Activated CD8-positive, alpha-beta T cell treated with anti-CD3 and anti-CD28 coated beads for 36 hours (primary cell): ENCODE results near the gene TESK2. TPM values are rescaled to one million over a fixed set of nuclear protein-coding genes. Genes with fewer than 3 reads are reported as not detected.

Experiments used
- ATAC-seq: fragments of 200-7000 bp; cut with Tn5 transposase; one replicate; pipeline ENCODE4 v1.10.0; 2021; ENCODE audit warnings: mild to moderate bottlenecking, moderate library complexity
- CTCF ChIA-PET: fragments of 350-600 bp; sonication (Branson Sonifier 250); formaldehyde crosslinking; loops from one replicate; lab custom pipeline; 2021; ENCODE audit warnings: antibody characterized with exemption; lab: Charles Lee
- POLR2A ChIA-PET: fragments of 350-600 bp; sonication (Branson Sonifier 250); formaldehyde crosslinking; loops from one replicate; lab custom pipeline; 2021; ENCODE audit warnings: antibody characterized with exemption; lab: Charles Lee
- DNase-seq: peaks from one replicate; pipeline ENCODE4 v3.0.0-alpha.2; 2020
- H3K27ac Mint-ChIP-seq: one replicate; pipeline ENCODE4 v1.8.0; 2021; ENCODE audit warnings: mild to moderate bottlenecking, mixed read lengths
- H3K27me3 Mint-ChIP-seq: one replicate; pipeline ENCODE4 v1.8.0; 2021; ENCODE audit warnings: mixed read lengths
- H3K36me3 Mint-ChIP-seq: one replicate; pipeline ENCODE4 v1.8.0; 2021; ENCODE audit warnings: low read depth, mixed read lengths
- H3K4me1 Mint-ChIP-seq: one replicate; pipeline ENCODE4 v1.8.0; 2021; ENCODE audit warnings: low read depth, mixed read lengths
- H3K4me3 Mint-ChIP-seq: one replicate; pipeline ENCODE4 v1.8.0; 2021; ENCODE audit warnings: mild to moderate bottlenecking, moderate library complexity, mixed read lengths
- H3K9me3 Mint-ChIP-seq: one replicate; pipeline ENCODE4 v1.8.0; 2021; ENCODE audit warnings: mixed read lengths
- CTCF ChIP-seq: fragments of 200-600 bp; IDR thresholded peaks from one replicate; pipeline ENCODE4 v1.8.0; 2022; ENCODE audit warnings: antibody characterized with exemption, mild to moderate bottlenecking
- intact Hi-C: fragments of 100-400 bp; cut with micrococcal nuclease; formaldehyde crosslinking; loops from one replicate; pipeline ENCODE4 v1.10.0; 2022
- total RNA-seq, 2 experiments: library from RNA; stranded (reverse); gene quantifications; one replicate each; pipeline ENCODE4 v1.2.3, GENCODE V29; 2021

The TESK2 gene
- total RNA-seq, 2 experiments from 2014 or later: 2.9 to 3.7 TPM

DNA sequence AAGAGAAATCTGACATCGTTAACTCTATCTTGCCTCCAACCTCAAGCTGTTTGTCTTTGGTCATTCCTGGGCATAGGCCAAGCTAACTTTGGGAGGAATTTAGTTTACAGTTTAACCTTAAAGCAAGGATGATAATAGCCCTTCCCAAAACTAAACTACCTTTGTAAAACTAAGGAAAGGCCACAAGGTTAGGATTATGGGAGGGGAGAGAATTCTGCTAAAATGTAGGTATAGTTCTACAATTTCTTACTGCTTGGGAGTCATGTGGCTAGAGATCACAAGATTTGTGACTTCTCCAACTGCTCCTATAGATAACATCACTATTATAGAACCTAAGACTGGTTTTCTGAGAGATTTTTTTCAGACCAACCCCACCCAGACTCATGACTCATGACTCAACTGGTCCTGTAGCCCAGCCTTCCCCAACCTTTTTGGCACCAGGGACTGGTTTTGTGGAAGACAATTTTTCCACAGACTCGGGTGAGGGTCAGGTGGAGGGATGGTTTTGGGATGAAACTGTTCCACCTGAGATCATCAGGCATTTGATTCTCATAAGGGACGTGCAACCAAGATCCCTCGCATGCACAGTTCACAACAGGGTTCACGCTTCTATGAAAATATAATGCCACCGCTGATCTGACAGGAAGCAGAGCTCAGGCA, 80.0 kb downstream of the TESK2 start:
- intact Hi-C loops: no loop called here
- TF ChIP-seq CTCF: no peak
- ATAC-seq (no peak), DNase-seq (no peak)
- ChIA-PET POLR2A (no interaction called here), CTCF (no interaction called here)
- Mint-ChIP-seq H3K27ac (no peak overlapping the region), H3K4me3 (no peak overlapping the region), H3K4me1 (peaks cover 7% of the 10 kb centered on the region), H3K9me3 (no peaks in the 10 kb centered on the region), H3K27me3 (no peaks in the 10 kb centered on the region), H3K36me3 (no peaks in the 10 kb centered on the region)

DNA sequence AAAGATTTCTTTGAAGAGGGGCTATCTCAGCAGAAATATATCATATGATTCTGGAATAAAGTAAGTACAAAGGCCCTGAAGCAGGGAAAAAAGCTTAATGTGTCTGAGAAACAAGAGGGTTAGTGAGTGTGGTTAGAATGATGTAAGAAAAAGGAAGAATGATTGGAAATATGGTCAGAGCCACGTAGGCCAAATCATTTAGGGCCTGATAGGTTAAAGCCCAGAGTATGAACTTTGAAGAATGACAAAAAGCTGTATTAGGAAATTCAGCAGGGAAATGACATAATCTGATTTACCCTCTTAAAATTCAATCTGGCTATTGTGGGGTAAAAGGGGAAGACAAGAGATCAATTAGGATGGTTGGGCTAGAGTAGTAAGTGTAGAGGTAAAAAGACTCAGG, 81.7 kb downstream of the TESK2 start:
- CTCF ChIA-PET: interaction anchor here (0.9 kb wide), 1 partner anchor 84 kb away, joined by 3 read pairs; no protein-coding TSS in a partner anchor
- Mint-ChIP-seq H3K27ac (no peak overlapping the region), H3K4me1 (peaks cover 7% of the 10 kb centered on the region)

DNA sequence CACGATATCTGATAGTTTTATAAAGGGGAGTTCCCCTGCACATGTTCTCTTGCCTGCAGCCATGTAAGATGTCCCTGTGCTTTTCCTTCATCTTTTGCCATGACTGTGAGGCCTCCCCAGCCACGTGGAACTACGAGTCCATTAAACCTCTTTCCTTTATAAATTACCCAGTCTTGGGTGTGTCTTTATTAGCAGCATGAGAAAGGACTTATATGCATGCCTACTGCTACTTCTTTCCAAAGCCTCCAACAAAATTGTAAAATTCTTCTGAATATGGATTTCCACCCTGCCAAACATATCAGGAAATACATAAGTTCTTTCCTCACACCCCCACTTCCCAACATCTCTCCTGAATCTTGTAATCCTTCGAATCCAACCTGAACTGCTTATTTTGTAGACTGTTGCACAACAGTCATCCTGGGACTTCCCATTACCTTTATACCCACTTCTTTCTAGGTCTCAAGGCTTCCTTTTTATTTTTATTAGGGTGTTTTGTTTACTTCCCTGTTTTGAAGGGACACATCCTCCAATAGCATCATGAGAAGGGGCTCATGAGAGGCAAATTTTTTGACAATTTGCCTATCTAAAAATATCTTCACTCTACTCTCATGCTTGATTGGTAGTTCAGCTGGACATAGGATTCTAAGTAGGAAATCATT, 83.2 kb downstream of the TESK2 start:
- Mint-ChIP-seq H3K4me3 (no peak overlapping the region), H3K4me1 (peaks cover 7% of the 10 kb centered on the region), H3K27me3 (no peaks in the 10 kb centered on the region), H3K9me3 (no peaks in the 10 kb centered on the region), H3K36me3 (no peaks in the 10 kb centered on the region), H3K27ac (no peak overlapping the region)
- CTCF ChIA-PET: no interaction called here
- ATAC-seq (no peak), DNase-seq (no peak)
- TF ChIP-seq CTCF: no peak
- intact Hi-C loops: no loop called here
- POLR2A ChIA-PET: no interaction called here

More for the DNA sequence above, 81.7 kb downstream of the TESK2 start:
- Mint-ChIP-seq H3K4me3 (no peak overlapping the region), H3K27me3 (no peaks in the 10 kb centered on the region), H3K9me3 (no peaks in the 10 kb centered on the region), H3K36me3 (no peaks in the 10 kb centered on the region)
- ATAC-seq: no peak
- POLR2A ChIA-PET: no interaction called here
- intact Hi-C loops: no loop called here
- TF ChIP-seq CTCF: no peak
- no peak for DNase-seq

DNA sequence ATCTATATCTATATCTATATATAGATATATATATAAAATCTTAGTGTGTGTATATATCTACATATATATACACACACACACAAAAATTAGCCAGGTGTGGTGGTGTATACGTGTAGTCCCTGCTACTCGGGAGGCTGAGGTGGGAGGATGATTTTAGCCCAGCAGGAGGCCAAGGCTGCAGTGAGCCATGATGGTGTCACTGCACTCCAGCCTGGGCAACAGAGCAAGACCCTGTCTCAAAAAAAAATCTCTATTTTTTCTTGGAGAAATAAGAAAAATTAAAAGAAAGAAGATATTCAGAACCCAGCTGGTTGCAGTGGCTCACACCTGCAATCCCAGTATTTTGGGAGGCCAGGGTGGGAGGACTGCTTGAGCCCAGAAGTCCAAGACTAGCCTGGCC, 85.3 kb downstream of the TESK2 start:
- intact Hi-C loops: no loop called here
- Mint-ChIP-seq H3K4me3 (no peak overlapping the region), H3K27me3 (no peaks in the 10 kb centered on the region), H3K4me1 (peaks cover 7% of the 10 kb centered on the region), H3K27ac (no peak overlapping the region), H3K9me3 (no peaks in the 10 kb centered on the region), H3K36me3 (no peaks in the 10 kb centered on the region)
- no peak for TF ChIP-seq CTCF
- ChIA-PET POLR2A (no interaction called here), CTCF (no interaction called here)
- DNase-seq (no peak), ATAC-seq (no peak)

GRCh38 chr1:45403718-45404117, 87.2 kb downstream of the TESK2 start:
- H3K36me3 Mint-ChIP-seq: no peaks in the 10 kb centered on the region
- no peaks in the 10 kb centered on the region for H3K27me3 Mint-ChIP-seq
- no peak for DNase-seq
- ChIA-PET CTCF (no interaction called here), POLR2A (no interaction called here)
- intact Hi-C loops: no loop called here
- H3K4me3 Mint-ChIP-seq: no peak overlapping the region
- H3K4me1 Mint-ChIP-seq: no peaks in the 10 kb centered on the region
- ATAC-seq: no peak
- H3K9me3 Mint-ChIP-seq: no peaks in the 10 kb centered on the region
- no peak for TF ChIP-seq CTCF
- no peak overlapping the region for H3K27ac Mint-ChIP-seq
